ENCODE data around the gene RBM7. TPM values are rescaled to one million over a fixed set of nuclear protein-coding genes. Genes with fewer than 3 reads are reported as not detected.

RBM7 gene
- total and polyA plus RNA-seq, 7 donors = 20.5 to 36.3 (median 28.4) TPM

DNA sequence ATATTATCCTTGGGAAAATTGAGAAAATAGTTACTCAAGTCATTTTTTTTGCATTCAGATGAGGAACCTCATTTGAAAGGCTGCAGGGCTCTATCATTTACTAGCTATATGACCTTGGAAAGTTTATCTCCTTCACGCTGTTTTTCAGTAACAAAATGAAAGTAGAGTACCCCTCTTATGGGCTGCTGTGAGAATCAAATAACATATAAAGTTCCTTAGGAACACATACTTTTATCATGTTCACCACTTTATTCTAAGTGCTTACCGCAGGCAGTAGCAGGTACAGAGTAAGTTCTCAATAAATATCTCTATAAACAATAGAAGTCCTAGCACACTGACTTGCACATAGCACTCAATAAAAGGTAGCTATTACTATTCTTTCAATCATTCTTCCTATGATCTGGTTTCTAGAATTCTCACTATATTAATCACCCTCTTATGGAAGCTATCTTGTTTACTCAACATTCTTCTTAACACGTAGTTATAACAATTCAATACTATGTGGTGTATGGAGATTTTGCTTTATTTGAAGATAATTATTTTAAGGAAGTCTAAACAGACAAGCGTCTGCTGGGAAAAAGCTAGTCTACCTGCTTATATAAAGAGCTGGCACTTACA, 2.1 kb upstream of the RBM7 start:
- Histone ChIP-seq H3K36me3 (peaks cover 0 to 5% (median 0%) of the 10 kb centered on the region in 4 donors), H3K4me1 (peaks cover 0 to 41% (median 32%) of the 10 kb centered on the region in 4 donors), H3K4me3 (no peak overlapping the region), H3K9me3 (no peaks in the 10 kb centered on the region), H3K27me3 (no peaks in the 10 kb centered on the region), H3K27ac (peak overlapping the region; percentile 91 to 97 (median 92))
- TF ChIP-seq EP300 (IDR thresholded peaks at IDR 0.05) = no peak
- TF ChIP-seq POLR2A (IDR thresholded peaks at IDR 0.05) = no peak
- TF ChIP-seq, protein P1, sequence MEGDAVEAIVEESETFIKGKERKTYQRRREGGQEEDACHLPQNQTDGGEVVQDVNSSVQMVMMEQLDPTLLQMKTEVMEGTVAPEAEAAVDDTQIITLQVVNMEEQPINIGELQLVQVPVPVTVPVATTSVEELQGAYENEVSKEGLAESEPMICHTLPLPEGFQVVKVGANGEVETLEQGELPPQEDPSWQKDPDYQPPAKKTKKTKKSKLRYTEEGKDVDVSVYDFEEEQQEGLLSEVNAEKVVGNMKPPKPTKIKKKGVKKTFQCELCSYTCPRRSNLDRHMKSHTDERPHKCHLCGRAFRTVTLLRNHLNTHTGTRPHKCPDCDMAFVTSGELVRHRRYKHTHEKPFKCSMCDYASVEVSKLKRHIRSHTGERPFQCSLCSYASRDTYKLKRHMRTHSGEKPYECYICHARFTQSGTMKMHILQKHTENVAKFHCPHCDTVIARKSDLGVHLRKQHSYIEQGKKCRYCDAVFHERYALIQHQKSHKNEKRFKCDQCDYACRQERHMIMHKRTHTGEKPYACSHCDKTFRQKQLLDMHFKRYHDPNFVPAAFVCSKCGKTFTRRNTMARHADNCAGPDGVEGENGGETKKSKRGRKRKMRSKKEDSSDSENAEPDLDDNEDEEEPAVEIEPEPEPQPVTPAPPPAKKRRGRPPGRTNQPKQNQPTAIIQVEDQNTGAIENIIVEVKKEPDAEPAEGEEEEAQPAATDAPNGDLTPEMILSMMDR (IDR thresholded peaks at IDR 0.05) = no peak
- TF ChIP-seq POLR2AphosphoS5 (IDR thresholded peaks at IDR 0.05) = no peak
- WGBS, 2 donors = 54 to 71% methylated on average over 4 of the region's 4 CpGs
- DNase-seq = no peak
- intact Hi-C loops (cut with DNase I) = loop anchor here (5.0 kb wide), 2 partner anchors 51 to 116 kb away; no protein-coding TSS in a partner anchor

DNA sequence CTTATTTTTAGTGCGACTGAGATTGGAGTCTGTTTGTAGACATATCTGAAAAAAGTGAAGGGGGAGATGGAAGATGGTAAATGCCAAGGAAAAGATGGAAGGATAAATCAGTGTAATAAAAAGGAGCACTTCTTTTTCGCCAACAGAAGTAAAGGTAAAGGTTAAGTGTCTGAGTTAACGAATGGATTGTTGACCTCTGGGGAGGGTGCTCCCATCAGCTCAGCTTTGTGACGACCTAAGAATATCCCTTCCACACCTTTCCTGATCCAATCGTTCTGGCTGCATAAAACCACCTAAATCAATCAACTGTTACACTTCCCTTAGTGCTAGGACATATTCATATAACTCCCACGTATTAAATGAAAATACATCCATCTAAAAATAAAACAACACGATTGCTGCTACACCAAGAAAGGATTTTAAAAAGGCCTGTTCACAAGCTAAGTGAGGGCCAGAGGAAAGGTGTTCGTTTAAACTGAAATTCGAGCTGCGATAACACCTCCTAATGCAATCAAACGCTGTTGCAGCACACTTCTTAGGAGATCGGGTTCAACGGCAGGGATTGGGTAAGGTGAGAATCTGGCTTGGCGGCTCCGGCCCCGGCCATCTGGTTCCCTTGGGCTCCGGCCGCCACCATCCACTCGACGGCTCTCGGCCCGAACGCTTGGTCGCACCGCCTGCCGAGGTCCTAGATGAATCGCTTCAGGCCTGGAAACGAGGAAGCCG, 813 bp upstream of the RBM7 start:
- WGBS, 2 donors = 1 to 4% methylated on average over 29 of the region's 29 CpGs
- Histone ChIP-seq H3K36me3 (peaks cover 0 to 5% (median 0%) of the 10 kb centered on the region in 4 donors), H3K4me3 (peak overlapping the region; percentile 64 to 86 (median 79)), H3K9me3 (no peaks in the 10 kb centered on the region), H3K27ac (peak overlapping the region; percentile 91 to 97 (median 92)), H3K4me1 (peaks cover 0 to 50% (median 44%) of the 10 kb centered on the region in 4 donors), H3K27me3 (no peaks in the 10 kb centered on the region)
- DNase-seq = no peak
- no peak for TF ChIP-seq POLR2A (IDR thresholded peaks at IDR 0.05)
- TF ChIP-seq, protein P1 (IDR thresholded peaks at IDR 0.05) = no peak
- intact Hi-C loops (cut with DNase I) = loop anchor here (1.0 to 10.0 kb wide), 5 partner anchors 40 to 525 kb away; partner anchors contain the start of genes NNMT, REXO2 and USP28

DNA sequence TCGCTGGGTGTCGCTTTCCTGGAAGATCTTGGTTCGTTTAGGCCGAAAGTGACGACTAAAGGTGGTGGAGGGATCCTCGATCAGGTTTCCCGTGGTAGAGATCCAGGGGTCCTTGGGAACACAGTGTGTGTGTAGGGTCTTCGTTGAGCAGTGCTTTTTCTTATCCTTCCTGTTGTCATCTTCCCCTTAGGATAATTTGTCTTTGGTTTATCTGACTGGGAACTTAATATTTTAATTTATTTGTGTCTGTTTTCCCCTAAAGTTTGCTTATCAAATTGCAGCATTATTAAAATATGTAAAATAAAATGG, 403 bp downstream of the RBM7 start:
- Histone ChIP-seq H3K4me1 (peaks cover 0 to 57% (median 50%) of the 10 kb centered on the region in 4 donors), H3K27ac (peak overlapping the region; percentile 91 to 97 (median 92)), H3K9me3 (no peaks in the 10 kb centered on the region), H3K4me3 (peak overlapping the region; percentile 64 to 86 (median 79)), H3K36me3 (peaks cover 0 to 14% (median 1%) of the 10 kb centered on the region in 4 donors), H3K27me3 (no peaks in the 10 kb centered on the region)
- TF ChIP-seq POLR2AphosphoS5 (IDR thresholded peaks at IDR 0.05) (no peak), EP300 (IDR thresholded peaks at IDR 0.05) (peak in 1 of 4 donors; percentile 23), POLR2A (IDR thresholded peaks at IDR 0.05) (no peak)
- TF ChIP-seq, protein P1 (IDR thresholded peaks at IDR 0.05) = peak in 1 of 4 experiments; percentile 5
- DNase-seq = no peak
- 0% methylated on average over 8 of the region's 8 CpGs for WGBS, 2 donors
- intact Hi-C loops (cut with DNase I) = loop anchor here (1.0 to 10.0 kb wide), 3 partner anchors 38 to 526 kb away; partner anchors contain the start of genes NNMT, REXO2 and USP28

DNA sequence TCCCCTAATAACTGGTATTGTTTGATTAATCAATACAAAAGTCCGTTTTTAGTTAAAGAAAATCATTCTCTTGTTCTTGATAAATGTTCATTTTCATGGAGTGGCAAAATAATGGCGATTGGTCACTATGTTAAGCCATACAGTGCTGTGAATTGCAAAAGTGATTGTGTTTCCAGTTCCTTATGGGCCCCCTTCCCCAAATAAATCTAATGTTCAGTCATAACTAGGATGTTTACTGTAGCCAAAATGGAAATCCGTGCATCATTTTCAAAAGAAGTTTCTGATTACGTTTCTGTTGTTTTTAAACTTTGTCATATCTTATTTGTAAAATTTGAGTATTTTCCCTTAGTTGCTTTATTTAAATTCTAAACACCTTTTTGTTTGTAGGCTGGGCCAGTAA, 845 bp downstream of the RBM7 start:
- WGBS, 2 donors = 1 to 8% methylated on average over 4 of the region's 4 CpGs
- H3K27ac ChIP-seq = peak overlapping the region; percentile 91 to 97 (median 92)
- peaks cover 0 to 57% (median 50%) of the 10 kb centered on the region in 4 donors for H3K4me1 ChIP-seq
- H3K9me3 ChIP-seq = no peaks in the 10 kb centered on the region
- DNase-seq = no peak
- peak overlapping the region; percentile 64 to 86 (median 79) for H3K4me3 ChIP-seq
- TF ChIP-seq, protein P1 (IDR thresholded peaks at IDR 0.05) = no peak
- TF ChIP-seq EP300 (IDR thresholded peaks at IDR 0.05) (no peak), POLR2A (IDR thresholded peaks at IDR 0.05) (no peak), POLR2AphosphoS5 (IDR thresholded peaks at IDR 0.05) (no peak)
- H3K27me3 ChIP-seq = no peaks in the 10 kb centered on the region
- H3K36me3 ChIP-seq = peaks cover 0 to 18% (median 3%) of the 10 kb centered on the region in 4 donors
- intact Hi-C loops (cut with DNase I) = loop anchor here (5.0 to 10.0 kb wide), 2 partner anchors 104 to 527 kb away; partner anchors contain the start of genes NNMT and USP28

All from sigmoid colon (tissue), 7 donors.